Heart right ventricle (tissue), 16 donors: ENCODE data around the gene PPP1R18. TPM values are rescaled to one million over a fixed set of nuclear protein-coding genes. Genes with fewer than 3 reads are reported as not detected.
"Not testable (repeated sequence)": the region's sequence is repeated elsewhere in the genome, so short reads cannot be mapped to it uniquely, and the experiment has no call there.

Source experiments
- ATAC-seq, 8 donors: fragments of 200-7000 bp; cut with Tn5 transposase; one replicate each; pipeline ENCODE4 v1.9.1; 2020; ENCODE audit warnings: mild to moderate bottlenecking in 8 of 8, moderate library complexity in 8 of 8, moderate number of reproducible peaks in 1 of 8
- DNase-seq, 2 donors: peaks; one replicate each; pipeline ENCODE4 v3.0.0-alpha.2; 2020
- H3K27ac ChIP-seq, 10 donors: fragments of 200-600 bp; sonication (generic) in 2 of 10; one replicate each; pipeline versions ENCODE4 v1.5.0 to v1.8.0; 2020 to 2022; ENCODE audit warnings: mild to moderate bottlenecking in 3 of 10
- H3K27me3 ChIP-seq, 7 donors: fragments of 200-600 bp; one replicate each; pipeline ENCODE4 v1.8.0; 2021 to 2022; ENCODE audit warnings: mild to moderate bottlenecking in 2 of 7
- H3K36me3 ChIP-seq, 9 donors: fragments of 200-600 bp; sonication (generic) in 1 of 9; one replicate each; pipeline versions ENCODE4 v1.5.0 to v1.8.0; 2020 to 2022; ENCODE audit warnings: mild to moderate bottlenecking in 2 of 9
- H3K4me1 ChIP-seq, 9 donors: fragments of 200-600 bp; sonication (generic) in 1 of 9; one replicate each; pipeline versions ENCODE4 v1.5.0 to v1.8.0; 2020 to 2022; ENCODE audit warnings: mild to moderate bottlenecking in 4 of 9
- H3K4me3 ChIP-seq, 10 donors: fragments of 200-600 bp; sonication (generic) in 2 of 10; one replicate each; pipeline versions ENCODE4 v1.5.0 to v1.8.0; 2020 to 2022; ENCODE audit warnings: mild to moderate bottlenecking in 7 of 10, moderate library complexity in 2 of 10
- H3K9me3 ChIP-seq, 11 donors: fragments of 200-600 bp in 10 of 11; sonication (generic) in 2 of 11; one replicate each; pipeline versions ENCODE4 v1.5.0 to v1.8.0; 2013 to 2022; ENCODE audit warnings: mild to moderate bottlenecking in 2 of 11, control low read depth in 1 of 11, moderate library complexity in 1 of 11
- WGBS, 2 donors: extraction: QIAGEN DNeasy Blood & Tissue Kit; methylation state at CpG; one replicate each; pipeline ENCODE4 v1.1.7; 2013; ENCODE audit warnings: inconsistent platforms in 1 of 2; 5-methylcytosine and 5-hydroxymethylcytosine counted together
- intact Hi-C, 10 donors: fragments of 100-400 bp; cut with DNase I; formaldehyde crosslinking; loops; one replicate each; pipeline versions ENCODE4 v1.11.1 to v1.14.2; 2022
- polyA plus RNA-seq, 2 donors: library from polyadenylated mRNA; stranded (reverse); fragments of 200-250 nt; gene quantifications; one replicate each; pipeline ENCODE4 v1.2.3, GENCODE V29; 2013
- total RNA-seq, 10 donors: library from RNA; stranded (reverse); fragmentation: NEBNext Ultra II Directional in 3 of 10; extraction: Animal tissue kit (Norgen Biotek cat#: 25700) in 3 of 10; gene quantifications; one replicate each; pipeline versions ENCODE4 v1.2.1 to v1.2.4, GENCODE V29; 2021 to 2023
- TF ChIP-seq, protein P1 (sequence below), 9 donors: fragments of 200-600 bp; sonication (generic) in 2 of 9; IDR thresholded peaks; one replicate each; pipeline versions ENCODE4 v1.5.0 to v1.8.0; 2021 to 2022; ENCODE audit warnings: antibody characterized with exemption in 9 of 9, mild to moderate bottlenecking in 5 of 9, moderate library complexity in 1 of 9
- donor health status: Arrhythmogenic right ventricular cardiomyopathy.
- donor health status: ischemic (EF 13 %, LVEDD 7.1; RV severe dilation, severe dysfunction).
- donor health status: healthy with polysubstance abuse.
- donor health status: DM: no; HTN: yes; CAD: no.
- donor health status: DM: no; HTN: no; CAD: no.
- donor health status: ischemic (EF 25% LVEDD 6.9; RV normal size, moderate dysfunction).
- donor health status: ischemic (EF 25% LVEDD 5.7; RV mildly dilated, moderate dysfunction).
- donor health status: healthy.
- donor health status: DM: yes; HTN: yes; CAD: no.
- donor health status: Ischemic cardiomyopathy.
- donor health status: ischemic (EF 35%, LVEDD 5.7; RV mildly dilated, moderate dysfunction).
- donor health status: nonischemic (EF 11% LVEDD 7.7; RV severe dilation, severe dysfunction).
- donor health status: DM: yes; HTN: yes; CAD: no.
- donor health status: PGD.
- donor health status: ischemic (EF 29% LVEDD 5.4; RV normal size, mild dysfunction).
- donor health status: nonischemic (EF 23%, LVEDD 6.1; RV moderate dilation, normal function).

Gene PPP1R18
- total and polyA plus RNA-seq, 12 donors, result 8.2 to 47.7 (median 17.2) TPM

GRCh38 chr6:30725713-30726505 lies 39.5 kb upstream of the PPP1R18 start:
- H3K27me3 ChIP-seq, result no peaks in the 10 kb centered on the region
- H3K27ac ChIP-seq, result peak overlapping the region in 4 of 10 donors; percentile 5 to 47 (median 32)
- peaks cover 7 to 57% (median 49%) of the 10 kb centered on the region in 9 donors for H3K4me1 ChIP-seq
- H3K4me3 ChIP-seq, result no peak overlapping the region
- TF ChIP-seq, protein P1, sequence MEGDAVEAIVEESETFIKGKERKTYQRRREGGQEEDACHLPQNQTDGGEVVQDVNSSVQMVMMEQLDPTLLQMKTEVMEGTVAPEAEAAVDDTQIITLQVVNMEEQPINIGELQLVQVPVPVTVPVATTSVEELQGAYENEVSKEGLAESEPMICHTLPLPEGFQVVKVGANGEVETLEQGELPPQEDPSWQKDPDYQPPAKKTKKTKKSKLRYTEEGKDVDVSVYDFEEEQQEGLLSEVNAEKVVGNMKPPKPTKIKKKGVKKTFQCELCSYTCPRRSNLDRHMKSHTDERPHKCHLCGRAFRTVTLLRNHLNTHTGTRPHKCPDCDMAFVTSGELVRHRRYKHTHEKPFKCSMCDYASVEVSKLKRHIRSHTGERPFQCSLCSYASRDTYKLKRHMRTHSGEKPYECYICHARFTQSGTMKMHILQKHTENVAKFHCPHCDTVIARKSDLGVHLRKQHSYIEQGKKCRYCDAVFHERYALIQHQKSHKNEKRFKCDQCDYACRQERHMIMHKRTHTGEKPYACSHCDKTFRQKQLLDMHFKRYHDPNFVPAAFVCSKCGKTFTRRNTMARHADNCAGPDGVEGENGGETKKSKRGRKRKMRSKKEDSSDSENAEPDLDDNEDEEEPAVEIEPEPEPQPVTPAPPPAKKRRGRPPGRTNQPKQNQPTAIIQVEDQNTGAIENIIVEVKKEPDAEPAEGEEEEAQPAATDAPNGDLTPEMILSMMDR (IDR thresholded peaks at IDR 0.05), result no peak
- H3K9me3 ChIP-seq, result no peaks in the 10 kb centered on the region
- ATAC-seq (no peak), DNase-seq (no peak)
- intact Hi-C loops, result loop anchor here in 5 of 10 donors (5.0 to 10.0 kb wide), 4 partner anchors 149 to 244 kb away; partner anchors contain the start of genes GNL1 (in 2 of the 5), PRR3 (in 2 of the 5) and HLA-E (in 1 of the 5)
- H3K36me3 ChIP-seq, result peaks cover 0 to 94% (median 61%) of the 10 kb centered on the region in 9 donors
- WGBS, 2 donors, result 58 to 61% methylated on average over 3 of the region's 3 CpGs

- Histone ChIP-seq H3K27me3 (no peaks in the 10 kb centered on the region), H3K4me3 (no peak overlapping the region), H3K27ac (peak overlapping the region in 4 of 10 donors; percentile 5 to 47 (median 32)), H3K4me1 (peaks cover 3 to 50% (median 41%) of the 10 kb centered on the region in 9 donors), H3K36me3 (peaks cover 0 to 86% (median 58%) of the 10 kb centered on the region in 9 donors), H3K9me3 (no peaks in the 10 kb centered on the region)
- TF ChIP-seq, protein P1 (IDR thresholded peaks at IDR 0.05), result no peak
- 30 to 32% methylated on average over 6 of the region's 6 CpGs for WGBS, 2 donors
- no peak for ATAC-seq
- no peak for DNase-seq
- intact Hi-C loops, result loop anchor here in 7 of 10 donors (5.0 to 10.0 kb wide), 8 partner anchors 98 to 243 kb away; partner anchors contain the start of genes GNL1 (in 3 of the 7), PRR3 (in 3 of the 7), ATAT1 (in 1 of the 7) and HLA-E (in 1 of the 7)
Measured at GRCh38 chr6:30724906-30725667, 38.6 kb upstream of the PPP1R18 start.

DNA sequence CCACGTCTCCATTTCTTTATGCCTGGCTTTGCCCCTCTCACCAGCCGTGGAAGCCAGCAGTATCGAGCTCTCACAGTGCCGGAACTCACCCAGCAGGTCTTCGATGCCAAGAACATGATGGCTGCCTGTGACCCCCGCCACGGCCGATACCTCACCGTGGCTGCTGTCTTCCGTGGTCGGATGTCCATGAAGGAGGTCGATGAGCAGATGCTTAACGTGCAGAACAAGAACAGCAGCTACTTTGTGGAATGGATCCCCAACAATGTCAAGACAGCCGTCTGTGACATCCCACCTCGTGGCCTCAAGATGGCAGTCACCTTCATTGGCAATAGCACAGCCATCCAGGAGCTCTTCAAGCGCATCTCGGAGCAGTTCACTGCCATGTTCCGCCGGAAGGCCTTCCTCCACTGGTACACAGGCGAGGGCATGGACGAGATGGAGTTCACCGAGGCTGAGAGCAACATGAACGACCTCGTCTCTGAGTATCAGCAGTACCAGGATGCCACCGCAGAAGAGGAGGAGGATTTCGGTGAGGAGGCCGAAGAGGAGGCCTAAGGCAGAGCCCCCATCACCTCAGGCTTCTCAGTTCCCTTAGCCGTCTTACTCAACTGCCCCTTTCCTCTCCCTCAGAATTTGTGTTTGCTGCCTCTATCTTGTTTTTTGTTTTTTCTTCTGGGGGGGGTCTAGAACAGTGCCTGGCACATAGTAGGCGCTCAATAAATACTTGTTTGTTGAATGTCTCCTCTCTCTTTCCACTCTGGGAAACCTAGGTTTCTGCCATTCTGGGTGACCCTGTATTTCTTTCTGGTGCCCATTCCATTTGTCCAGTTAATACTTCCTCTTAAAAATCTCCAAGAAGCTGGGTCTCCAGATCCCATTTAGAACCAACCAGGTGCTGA lies 37.6 kb upstream of the PPP1R18 start:
- TF ChIP-seq, protein P1 (IDR thresholded peaks at IDR 0.05), result peak in 2 of 9 donors; percentile 10 to 11
- H3K4me1 ChIP-seq, result peaks cover 7 to 57% (median 48%) of the 10 kb centered on the region in 9 donors
- H3K27ac ChIP-seq, result peak overlapping the region in 2 of 10 donors; percentile 36 to 47
- not testable (repeated sequence) for H3K9me3 ChIP-seq, ATAC-seq, DNase-seq, H3K27me3 ChIP-seq, H3K4me3 ChIP-seq
- 56 to 60% methylated on average over 29 of the region's 29 CpGs for WGBS, 2 donors
- intact Hi-C loops, result loop anchor here in 9 of 10 donors (2.0 to 10.0 kb wide), 9 partner anchors 43 to 239 kb away; partner anchors contain the start of genes GNL1 (in 3 of the 9), PRR3 (in 3 of the 9), ATAT1 (in 1 of the 9) and HLA-E (in 1 of the 9)
- peaks cover 0 to 76% (median 49%) of the 10 kb centered on the region in 9 donors for H3K36me3 ChIP-seq

DNA sequence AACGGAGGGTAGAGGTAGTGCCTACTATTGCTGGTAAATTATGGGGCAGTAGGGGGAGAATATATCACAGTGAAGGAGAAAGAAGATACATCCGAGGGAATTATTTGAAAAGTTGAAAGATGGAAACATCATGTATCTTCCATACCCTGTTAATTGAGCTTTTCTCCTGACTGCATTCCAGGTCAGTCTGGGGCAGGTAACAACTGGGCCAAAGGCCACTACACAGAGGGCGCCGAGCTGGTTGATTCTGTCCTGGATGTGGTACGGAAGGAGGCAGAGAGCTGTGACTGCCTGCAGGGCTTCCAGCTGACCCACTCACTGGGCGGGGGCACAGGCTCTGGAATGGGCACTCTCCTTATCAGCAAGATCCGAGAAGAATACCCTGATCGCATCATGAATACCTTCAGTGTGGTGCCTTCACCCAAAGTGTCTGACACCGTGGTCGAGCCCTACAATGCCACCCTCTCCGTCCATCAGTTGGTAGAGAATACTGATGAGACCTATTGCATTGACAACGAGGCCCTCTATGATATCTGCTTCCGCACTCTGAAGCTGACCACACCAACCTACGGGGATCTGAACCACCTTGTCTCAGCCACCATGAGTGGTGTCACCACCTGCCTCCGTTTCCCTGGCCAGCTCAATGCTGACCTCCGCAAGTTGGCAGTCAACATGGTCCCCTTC lies 36.9 kb upstream of the PPP1R18 start:
- WGBS, 2 donors, result 51 to 61% methylated on average over 16 of the region's 16 CpGs
- not testable (repeated sequence) for H3K27me3 ChIP-seq, H3K9me3 ChIP-seq, DNase-seq, ATAC-seq
- intact Hi-C loops, result loop anchor here in 9 of 10 donors (2.0 to 10.0 kb wide), 9 partner anchors 42 to 238 kb away; partner anchors contain the start of genes GNL1 (in 3 of the 9), PRR3 (in 3 of the 9), ATAT1 (in 1 of the 9) and HLA-E (in 1 of the 9)
- peaks cover 7 to 65% (median 56%) of the 10 kb centered on the region in 9 donors for H3K4me1 ChIP-seq
- H3K4me3 ChIP-seq, result peak overlapping the region in 3 of 10 donors; percentile 88 to 90 (median 89)
- peak overlapping the region in 2 of 10 donors; percentile 98 to 99 for H3K27ac ChIP-seq
- H3K36me3 ChIP-seq, result peaks cover 0 to 68% (median 41%) of the 10 kb centered on the region in 9 donors
